OCI-LY7 (cell line): ENCODE results near the gene NINL.

Experiments
- EZH2phosphoT487 ChIP-seq: fragments of 200-600 bp; sonication (generic); IDR thresholded peaks from 2 replicates; pipeline ENCODE4 v1.6.1; 2018; ENCODE audit warnings: low read depth, borderline replicate concordance, mild to moderate bottlenecking, mixed run types, antibody characterized with exemption, low read length, moderate library complexity, mixed read lengths
- TF ChIP-seq, protein P1 (sequence below): fragments of 200-600 bp; sonication (generic); conservative IDR thresholded peaks from 2 replicates; pipeline ENCODE4 v1.5.1; 2014; ENCODE audit warnings: mild to moderate bottlenecking, antibody characterized with exemption, low read length, moderate library complexity, mixed read lengths

DNA sequence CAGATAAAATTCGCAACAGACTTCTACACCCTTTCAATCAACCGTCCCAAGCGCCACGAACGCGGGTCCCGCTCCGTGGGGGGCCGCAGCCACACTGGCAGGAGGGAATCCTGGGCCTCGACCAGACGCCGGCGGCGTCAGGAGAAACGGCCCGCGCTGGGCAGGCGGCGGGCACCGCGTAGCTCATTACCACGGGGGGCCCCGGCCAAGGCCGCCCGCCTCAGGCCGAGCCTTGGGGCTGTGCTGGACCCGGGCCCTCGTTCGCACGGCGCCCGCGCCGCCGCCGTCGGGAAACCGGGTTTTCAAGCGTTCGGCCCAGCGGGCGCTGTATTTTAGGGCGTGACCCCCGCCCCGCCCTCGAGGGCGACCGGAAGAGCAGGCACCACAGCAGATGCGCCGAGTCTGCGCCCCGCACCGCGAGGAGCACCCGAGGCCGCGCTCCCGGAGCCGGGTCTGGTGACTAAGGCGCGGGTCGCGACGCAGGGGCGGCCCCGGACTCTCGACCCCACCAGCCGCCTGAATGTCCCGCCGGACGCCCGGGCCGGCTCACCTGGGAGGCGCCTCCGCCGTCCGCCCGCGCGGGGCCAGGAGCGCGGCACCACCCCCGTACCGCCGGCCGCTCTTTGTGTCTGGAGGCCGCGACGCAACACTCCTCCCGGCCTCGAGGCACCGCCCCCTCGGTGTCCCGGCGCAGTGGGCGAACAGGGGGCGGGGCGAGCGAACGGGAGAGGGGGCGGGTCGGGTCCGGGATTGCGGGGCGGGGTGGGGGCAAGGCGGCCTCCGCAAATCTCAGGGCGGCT, at the start of gene NINL:
- TF ChIP-seq, protein P1, sequence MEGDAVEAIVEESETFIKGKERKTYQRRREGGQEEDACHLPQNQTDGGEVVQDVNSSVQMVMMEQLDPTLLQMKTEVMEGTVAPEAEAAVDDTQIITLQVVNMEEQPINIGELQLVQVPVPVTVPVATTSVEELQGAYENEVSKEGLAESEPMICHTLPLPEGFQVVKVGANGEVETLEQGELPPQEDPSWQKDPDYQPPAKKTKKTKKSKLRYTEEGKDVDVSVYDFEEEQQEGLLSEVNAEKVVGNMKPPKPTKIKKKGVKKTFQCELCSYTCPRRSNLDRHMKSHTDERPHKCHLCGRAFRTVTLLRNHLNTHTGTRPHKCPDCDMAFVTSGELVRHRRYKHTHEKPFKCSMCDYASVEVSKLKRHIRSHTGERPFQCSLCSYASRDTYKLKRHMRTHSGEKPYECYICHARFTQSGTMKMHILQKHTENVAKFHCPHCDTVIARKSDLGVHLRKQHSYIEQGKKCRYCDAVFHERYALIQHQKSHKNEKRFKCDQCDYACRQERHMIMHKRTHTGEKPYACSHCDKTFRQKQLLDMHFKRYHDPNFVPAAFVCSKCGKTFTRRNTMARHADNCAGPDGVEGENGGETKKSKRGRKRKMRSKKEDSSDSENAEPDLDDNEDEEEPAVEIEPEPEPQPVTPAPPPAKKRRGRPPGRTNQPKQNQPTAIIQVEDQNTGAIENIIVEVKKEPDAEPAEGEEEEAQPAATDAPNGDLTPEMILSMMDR = no peak
- no peak for TF ChIP-seq EZH2phosphoT487
